Esophagus muscularis mucosa (tissue), 4 donors: ENCODE data around the gene SUPT4H1. TPM values are rescaled to one million over a fixed set of nuclear protein-coding genes. Genes with fewer than 3 reads are reported as not detected.
A peak's percentile ranks its signal among the peaks of the same experiment; 100 is the strongest.

Source experiments
- DNase-seq: peaks from one replicate; pipeline ENCODE4 v3.0.0-alpha.2; 2017; ENCODE audit errors: extremely low spot score
- H3K27ac ChIP-seq, 4 donors: fragments of 200-600 bp; sonication (generic); replicated peaks in 1 of 4; 1 replicate in 3 of 4; 2 replicates in 1 of 4; pipeline ENCODE4 v1.5.1; 2016 to 2019; ENCODE audit warnings: mild to moderate bottlenecking in 1 of 4
- H3K27me3 ChIP-seq, 4 donors: fragments of 200-600 bp; sonication (generic); one replicate each; pipeline versions ENCODE4 v1.5.1 to v1.6.0; 2016 to 2019
- H3K36me3 ChIP-seq, 4 donors: fragments of 200-600 bp; sonication (generic); one replicate each; pipeline ENCODE4 v1.5.1; 2016 to 2019
- H3K4me1 ChIP-seq, 4 donors: fragments of 200-600 bp; sonication (generic); one replicate each; pipeline ENCODE4 v1.5.1; 2016 to 2019
- H3K4me3 ChIP-seq, 4 donors: fragments of 200-600 bp; sonication (generic); 1 replicate in 2 of 4; 2 replicates in 2 of 4; pipeline ENCODE4 v1.5.1; 2016 to 2019; ENCODE audit warnings: mild to moderate bottlenecking in 4 of 4, moderate library complexity in 1 of 4
- H3K9me3 ChIP-seq, 4 donors: fragments of 200-600 bp; sonication (generic); 1 replicate in 3 of 4; 2 replicates in 1 of 4; pipeline ENCODE4 v1.5.1; 2016 to 2019
- EP300 ChIP-seq: sonication (generic); formaldehyde crosslinking; IDR thresholded peaks from one replicate; pipeline ENCODE4 v1.6.1; 2017; ENCODE audit warnings: antibody characterized with exemption
- POLR2A ChIP-seq: fragments of 450-650 bp; IDR thresholded peaks from one replicate; pipeline ENCODE4 v1.6.1; 2017; ENCODE audit warnings: antibody characterized with exemption, moderate library complexity, mild to moderate bottlenecking, low read depth
- POLR2AphosphoS5 ChIP-seq, 2 donors: sonication (generic); formaldehyde crosslinking; IDR thresholded peaks; one replicate each; pipeline ENCODE4 v1.6.1; 2017; ENCODE audit warnings: antibody characterized with exemption in 2 of 2
- WGBS: methylation state at CpG from one replicate; pipeline ENCODE4 v1.1.5; 2018; 5-methylcytosine and 5-hydroxymethylcytosine counted together
- intact Hi-C: fragments of 100-400 bp; cut with DNase I; formaldehyde crosslinking; loops from one replicate; pipeline ENCODE4 v1.15.1; 2023
- total RNA-seq, 4 donors: library from RNA; depleted of rRNA; stranded (reverse); fragments of >200 nt; gene quantifications; one replicate each; pipeline versions ENCODE4 v1.1.0 to v1.2.1, GENCODE V29; 2016
- TF ChIP-seq, protein P1 (sequence below), 3 experiments: fragments of 200-600 bp in 2 of 3; fragments of 450-650 bp in 1 of 3; sonication (generic) in 2 of 3; IDR thresholded peaks; one replicate each; pipeline ENCODE4 v1.5.1; 2017 to 2019; ENCODE audit warnings: antibody characterized with exemption in 3 of 3, mild to moderate bottlenecking in 2 of 3, moderate library complexity in 1 of 3

Gene SUPT4H1
- total RNA-seq, 4 donors from 2014 or later: 35.3 to 59.6 (median 47.0) TPM

DNA sequence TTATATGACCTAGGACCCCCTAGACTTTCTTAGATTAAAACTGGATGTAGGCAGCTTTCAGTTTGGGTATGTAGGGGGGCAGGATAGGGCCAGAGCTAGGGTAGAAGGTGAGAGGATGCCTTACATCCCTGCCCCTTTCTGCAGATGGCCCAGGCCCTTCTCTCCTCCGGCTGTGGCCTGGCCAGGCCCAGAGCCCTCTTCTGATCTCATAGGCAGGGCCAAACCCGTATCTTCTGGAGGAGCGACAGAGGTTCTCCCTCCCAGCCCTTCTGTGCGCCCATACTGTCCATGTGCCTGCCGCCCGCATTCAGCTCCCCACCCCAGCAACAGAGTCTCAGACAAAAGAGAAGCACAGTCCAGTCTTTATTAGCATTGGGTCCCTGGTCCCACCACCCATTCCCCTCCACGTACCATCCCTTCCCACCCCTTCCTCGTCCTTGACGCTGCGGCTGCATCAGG, 21.4 kb downstream of the SUPT4H1 start:
- Histone ChIP-seq H3K27me3 (peaks cover 0 to 17% (median 2%) of the 10 kb centered on the region in 4 donors), H3K27ac (peak overlapping the region in 2 of 4 donors; percentile 35 to 58)

DNA sequence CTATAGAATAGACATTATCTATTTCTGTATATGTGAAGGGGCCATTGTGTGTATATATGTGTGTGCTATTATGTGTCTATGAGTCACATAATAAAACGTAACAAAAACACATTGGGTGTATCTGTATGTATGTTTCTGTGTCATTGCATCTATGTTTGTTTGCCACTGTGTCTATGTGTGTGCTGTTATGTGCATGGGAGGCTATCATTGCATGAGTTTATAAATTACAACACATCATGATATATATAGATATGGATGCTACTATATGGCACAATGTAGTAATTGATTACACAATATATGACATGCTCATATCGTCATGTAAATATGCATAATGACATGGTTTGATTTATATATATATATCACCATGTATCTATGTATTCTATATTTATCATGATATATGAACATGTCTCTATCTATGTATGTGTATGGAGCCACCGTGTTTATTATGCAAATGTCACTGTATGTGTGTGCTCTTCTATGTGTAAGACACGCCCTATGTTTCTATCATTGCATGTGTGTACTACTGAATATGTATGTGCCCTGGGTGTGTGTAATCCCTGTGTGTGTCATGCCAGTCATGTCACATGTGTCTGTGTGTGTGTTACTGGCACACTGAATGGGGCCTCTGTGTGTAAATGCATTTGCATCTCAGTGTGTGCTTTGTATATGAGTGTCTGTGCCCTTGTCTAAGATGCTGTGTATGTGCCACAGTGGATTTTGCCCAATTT, 22.0 kb downstream of the SUPT4H1 start:
- no peak for DNase-seq
- H3K4me3 ChIP-seq: peak overlapping the region; percentile 43 to 57 (median 47)
- H3K27ac ChIP-seq: no peak overlapping the region
- no peaks in the 10 kb centered on the region for H3K9me3 ChIP-seq
- WGBS: 70% methylated on average over 4 of the region's 4 CpGs
- no peaks in the 10 kb centered on the region for H3K36me3 ChIP-seq
- H3K4me1 ChIP-seq: peaks cover 0 to 35% (median 22%) of the 10 kb centered on the region in 4 donors
- peaks cover 0 to 18% (median 2%) of the 10 kb centered on the region in 4 donors for H3K27me3 ChIP-seq
- intact Hi-C loops: no loop called here
- no peak for TF ChIP-seq POLR2AphosphoS5 (IDR thresholded peaks at IDR 0.05)
- no peak for TF ChIP-seq EP300
- TF ChIP-seq, protein P1, sequence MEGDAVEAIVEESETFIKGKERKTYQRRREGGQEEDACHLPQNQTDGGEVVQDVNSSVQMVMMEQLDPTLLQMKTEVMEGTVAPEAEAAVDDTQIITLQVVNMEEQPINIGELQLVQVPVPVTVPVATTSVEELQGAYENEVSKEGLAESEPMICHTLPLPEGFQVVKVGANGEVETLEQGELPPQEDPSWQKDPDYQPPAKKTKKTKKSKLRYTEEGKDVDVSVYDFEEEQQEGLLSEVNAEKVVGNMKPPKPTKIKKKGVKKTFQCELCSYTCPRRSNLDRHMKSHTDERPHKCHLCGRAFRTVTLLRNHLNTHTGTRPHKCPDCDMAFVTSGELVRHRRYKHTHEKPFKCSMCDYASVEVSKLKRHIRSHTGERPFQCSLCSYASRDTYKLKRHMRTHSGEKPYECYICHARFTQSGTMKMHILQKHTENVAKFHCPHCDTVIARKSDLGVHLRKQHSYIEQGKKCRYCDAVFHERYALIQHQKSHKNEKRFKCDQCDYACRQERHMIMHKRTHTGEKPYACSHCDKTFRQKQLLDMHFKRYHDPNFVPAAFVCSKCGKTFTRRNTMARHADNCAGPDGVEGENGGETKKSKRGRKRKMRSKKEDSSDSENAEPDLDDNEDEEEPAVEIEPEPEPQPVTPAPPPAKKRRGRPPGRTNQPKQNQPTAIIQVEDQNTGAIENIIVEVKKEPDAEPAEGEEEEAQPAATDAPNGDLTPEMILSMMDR (IDR thresholded peaks at IDR 0.05): no peak
- TF ChIP-seq POLR2A: no peak

More for the DNA sequence above, 21.4 kb downstream of the SUPT4H1 start:
- Histone ChIP-seq H3K36me3 (no peaks in the 10 kb centered on the region), H3K4me1 (peaks cover 0 to 35% (median 19%) of the 10 kb centered on the region in 4 donors), H3K4me3 (peak overlapping the region; percentile 43 to 57 (median 47)), H3K9me3 (no peaks in the 10 kb centered on the region)
- no peak for DNase-seq
- TF ChIP-seq EP300 (no peak), POLR2AphosphoS5 (IDR thresholded peaks at IDR 0.05) (no peak), POLR2A (no peak)
- TF ChIP-seq, protein P1 (IDR thresholded peaks at IDR 0.05): no peak
- intact Hi-C loops: no loop called here
- 67% methylated on average over 10 of the region's 10 CpGs for WGBS

GRCh38 chr17:58329035-58329809, 22.8 kb downstream of the SUPT4H1 start:
- 52% methylated on average over 16 of the region's 16 CpGs for WGBS
- H3K9me3 ChIP-seq: no peaks in the 10 kb centered on the region
- TF ChIP-seq, protein P1 (IDR thresholded peaks at IDR 0.05): peak in 2 of 3 experiments; percentile 7 to 16
- no peak for TF ChIP-seq POLR2AphosphoS5 (IDR thresholded peaks at IDR 0.05)
- H3K4me3 ChIP-seq: peak overlapping the region in 1 of 4 donors; percentile 20
- peaks cover 0 to 37% (median 23%) of the 10 kb centered on the region in 4 donors for H3K4me1 ChIP-seq
- peaks cover 0 to 17% (median 0%) of the 10 kb centered on the region in 4 donors for H3K27me3 ChIP-seq
- intact Hi-C loops: no loop called here
- no peak overlapping the region for H3K27ac ChIP-seq
- no peaks in the 10 kb centered on the region for H3K36me3 ChIP-seq
- no peak for DNase-seq

DNA sequence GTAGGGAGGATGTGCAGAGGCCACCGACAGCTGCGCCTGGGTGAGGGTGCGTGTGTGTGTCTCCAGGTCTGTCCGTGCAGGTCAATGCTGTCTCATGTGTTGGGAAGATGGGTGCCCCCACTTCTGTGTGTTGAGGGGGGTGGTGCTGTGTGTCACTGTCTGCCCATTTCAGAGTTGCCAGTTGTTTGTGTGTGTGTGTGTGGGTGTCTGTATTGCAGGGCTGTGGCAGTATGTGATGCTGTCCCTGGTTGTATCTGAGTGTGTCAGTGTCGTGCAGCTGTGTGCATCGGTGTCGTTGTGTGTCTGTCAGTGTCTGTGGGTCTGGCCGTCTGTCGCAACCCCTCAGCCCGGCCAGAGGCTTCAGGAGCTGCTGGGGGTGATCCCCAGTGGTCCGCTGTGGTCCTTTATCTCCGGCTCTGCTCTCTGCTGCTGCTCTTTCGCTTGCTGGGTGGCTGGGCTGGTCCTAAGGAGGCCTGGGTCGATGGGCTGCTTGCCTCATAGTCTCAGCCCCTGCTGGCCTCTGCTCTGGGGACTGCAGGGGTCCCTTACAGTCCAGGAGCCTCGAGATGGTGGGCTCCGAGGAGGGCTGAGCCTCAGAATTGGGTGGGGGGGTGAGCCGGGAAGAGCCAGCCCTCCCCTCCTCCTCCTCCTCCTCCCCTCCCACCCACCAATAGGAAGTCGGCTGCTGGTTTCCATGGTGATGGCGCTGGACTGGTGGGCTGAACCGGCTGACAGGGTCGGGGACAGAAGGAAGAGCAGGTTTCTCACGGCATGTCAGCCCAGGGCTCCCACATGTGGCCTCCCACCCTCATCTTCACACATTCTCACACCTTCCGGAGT, 23.6 kb downstream of the SUPT4H1 start, which contains the start of gene TSPOAP1:
TSPOAP1 (minus strand) TSS at position 601 of the 840 bp plus-strand sequence. CDS start 875 bp downstream, outside the sequence.
- DNase-seq: no peak
- Histone ChIP-seq H3K4me1 (peaks cover 7 to 45% (median 31%) of the 10 kb centered on the region in 4 donors), H3K36me3 (no peaks in the 10 kb centered on the region), H3K4me3 (peak within 1 kb of the TSS in 1 of 4 donors; percentile 20), H3K27ac (no peak within 1 kb of the TSS), H3K9me3 (no peaks in the 10 kb centered on the region), H3K27me3 (peaks cover 0 to 17% (median 0%) of the 10 kb centered on the region in 4 donors)
- 40% methylated on average over 20 of the region's 23 CpGs for WGBS
- intact Hi-C loops: no loop called here
- TF ChIP-seq POLR2AphosphoS5 (IDR thresholded peaks at IDR 0.05) (no peak), POLR2A (no peak), EP300 (no peak)
- TF ChIP-seq, protein P1 (IDR thresholded peaks at IDR 0.05): no peak
